KOPT-K1 (cell line): Measurements from ENCODE around the gene TMEM213.

Experiments used
- H3K27ac ChIP-seq: fragments of 200-600 bp; sonication (generic); 2 replicates; pipeline ENCODE4 v1.5.1; 2016; ENCODE audit warnings: antibody characterized with exemption, mild to moderate bottlenecking, low read depth, low read length; ENCODE audit not compliant: poor library complexity, severe bottlenecking
- H3K36me3 ChIP-seq: fragments of 200-600 bp; sonication (generic); 2 replicates; pipeline ENCODE4 v1.5.1; 2017; ENCODE audit warnings: antibody characterized with exemption, mild to moderate bottlenecking, low read length, moderate library complexity; ENCODE audit not compliant: insufficient read depth
- H3K9me3 ChIP-seq: fragments of 200-600 bp; sonication (generic); 2 replicates; pipeline ENCODE4 v1.5.1; 2017; ENCODE audit warnings: antibody characterized with exemption, low read length, mild to moderate bottlenecking; ENCODE audit not compliant: insufficient read depth, poor library complexity, severe bottlenecking

The TMEM213 gene

DNA sequence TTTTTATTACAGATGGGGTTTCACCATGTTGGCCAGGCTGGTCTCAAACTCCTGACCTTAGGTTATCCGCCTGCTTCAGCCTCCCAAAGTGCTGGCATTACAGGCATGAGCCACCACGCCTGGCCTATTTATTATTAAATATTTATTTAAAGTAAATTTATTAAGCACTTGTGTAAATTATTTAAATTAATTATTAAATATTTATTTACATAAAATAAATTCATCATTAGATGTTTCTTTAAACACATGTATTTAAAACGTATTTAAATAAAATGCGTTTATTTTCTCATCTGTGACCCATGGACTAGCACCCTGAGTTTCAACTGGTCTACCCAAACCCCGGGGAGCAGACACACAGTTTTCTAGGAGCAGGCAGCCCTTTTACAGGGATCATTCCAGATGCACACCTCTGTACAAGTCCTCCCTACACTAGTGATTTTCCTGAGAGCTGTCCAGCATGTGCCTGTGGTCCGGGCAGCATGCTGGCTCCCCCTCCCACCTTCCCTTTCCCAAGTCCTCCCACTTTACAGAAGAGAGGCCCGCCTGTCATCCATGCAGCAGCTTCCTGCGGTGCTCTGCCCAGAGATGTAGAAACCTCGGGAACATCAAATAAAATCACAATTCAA lies 89.4 kb downstream of the TMEM213 start:
- Histone ChIP-seq H3K9me3 (no peaks in the 10 kb centered on the region), H3K27ac (no peak overlapping the region), H3K36me3 (no peaks in the 10 kb centered on the region)
